COLO668 (cell line): ENCODE measurements around the gene LRRC8D.

Experiments
- DNase-seq: peaks from one replicate; lab custom pipeline; 2025; ENCODE audit not compliant: unreplicated experiment; lab: John Stamatoyannopoulos, UW

Gene LRRC8D

DNA sequence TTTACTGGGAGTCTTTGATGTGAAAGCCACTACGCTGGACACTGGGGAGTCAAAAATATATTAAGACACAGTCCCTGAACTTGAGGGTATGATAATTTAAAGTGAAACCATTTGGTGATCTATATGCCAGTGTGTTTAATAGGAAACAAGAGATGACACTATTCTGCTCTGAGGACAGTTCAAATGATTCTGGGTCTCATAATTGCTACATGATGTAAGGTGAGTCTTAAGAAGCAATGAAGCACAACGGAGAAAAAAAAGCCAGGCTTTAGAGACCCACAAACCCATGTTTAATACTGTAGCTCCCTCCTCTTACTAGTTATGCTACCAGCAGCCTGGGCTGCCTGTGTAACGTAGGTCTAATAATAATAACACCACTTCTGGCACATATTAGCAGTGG, 14.2 kb upstream of the LRRC8D start:
- no peak for DNase-seq

DNA sequence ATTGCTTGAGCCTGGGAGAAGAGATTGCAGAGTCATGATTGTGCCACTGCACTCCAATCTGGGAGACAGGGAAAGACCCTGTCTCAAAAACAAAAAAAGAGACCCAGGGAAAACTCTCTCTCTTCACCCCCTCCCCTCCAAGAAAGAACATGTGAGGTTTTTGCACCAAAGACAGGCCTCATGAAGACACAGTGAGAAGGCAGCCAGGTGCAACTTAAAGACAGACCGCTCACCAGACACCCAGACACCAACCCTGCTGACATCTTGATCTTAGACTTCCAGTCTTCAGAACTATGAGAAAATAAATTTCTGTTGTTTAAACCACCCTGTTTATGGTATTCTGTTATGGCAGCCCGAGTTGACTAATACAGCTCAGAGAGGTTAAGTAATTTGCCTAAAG, 13.3 kb upstream of the LRRC8D start:
- no peak for DNase-seq

DNA sequence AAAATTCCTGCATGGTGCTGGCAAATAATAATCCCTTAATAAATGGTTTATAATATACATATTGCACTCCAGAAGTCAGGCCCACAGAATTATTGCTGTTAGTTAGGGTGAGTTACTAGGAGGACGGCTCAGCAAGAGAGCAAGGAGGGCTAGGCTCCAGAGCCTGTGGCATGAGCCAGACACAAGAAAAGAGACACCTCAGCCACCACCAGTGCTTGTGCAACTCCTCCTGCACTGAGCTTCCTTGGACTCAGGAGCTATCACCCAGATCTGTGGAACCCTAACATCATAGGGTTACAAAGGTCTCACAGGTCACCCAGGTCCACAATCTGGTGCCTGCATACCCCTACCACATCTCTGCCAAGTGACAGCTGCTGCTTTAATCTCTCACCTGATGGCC, 12.8 kb upstream of the LRRC8D start:
- DNase-seq: no peak

DNA sequence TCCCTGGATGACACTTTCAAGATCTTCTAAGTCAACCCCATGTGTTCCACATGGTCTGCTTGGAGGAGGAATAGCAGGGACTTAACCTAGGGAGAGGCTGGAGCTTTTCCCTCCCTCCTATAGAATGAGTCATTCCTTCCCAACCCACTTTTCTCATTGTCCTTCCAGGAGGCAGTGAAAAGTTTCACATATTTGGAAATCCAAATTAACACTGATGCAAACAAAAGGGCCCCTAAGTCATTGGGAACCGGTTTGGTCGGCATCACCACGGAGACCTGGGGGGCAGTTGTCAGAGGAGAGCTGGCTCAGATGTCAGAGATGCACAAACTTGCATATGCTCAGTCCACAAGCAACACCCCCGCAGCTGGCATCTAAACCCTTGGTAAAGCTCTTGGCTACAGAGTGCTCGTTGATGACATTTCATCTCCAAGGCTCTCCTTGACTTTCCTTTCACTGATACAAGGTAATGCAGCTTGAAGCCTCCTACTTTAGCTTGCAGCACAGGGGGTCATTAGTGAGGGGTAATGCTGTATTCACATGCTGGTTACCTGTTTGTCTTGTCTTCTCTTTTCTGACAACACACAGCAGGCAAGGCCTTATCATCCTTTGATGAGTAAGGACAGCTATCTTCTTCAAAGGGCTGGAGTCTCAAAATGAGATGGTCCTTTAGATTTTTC, 12.3 kb upstream of the LRRC8D start:
- no peak for DNase-seq

DNA sequence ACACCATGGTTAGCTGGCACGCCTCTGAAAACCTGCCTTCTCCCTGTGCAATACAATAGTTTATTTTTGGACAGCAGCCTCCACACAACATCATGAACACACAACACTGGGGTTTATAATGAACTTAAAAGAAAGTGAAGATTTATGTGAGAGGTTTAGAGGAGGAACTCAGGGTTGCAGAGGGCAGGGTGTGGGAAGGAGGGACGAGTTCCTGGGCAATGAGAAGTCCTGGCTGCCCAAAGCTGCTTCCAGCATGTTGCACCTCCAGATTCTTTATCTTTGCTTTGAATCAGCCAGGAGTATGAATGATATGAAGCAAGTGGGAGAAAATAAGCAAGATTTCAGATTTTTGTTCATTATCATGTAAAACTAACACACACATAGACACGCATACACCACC, 11.3 kb upstream of the LRRC8D start:
- no peak for DNase-seq

DNA sequence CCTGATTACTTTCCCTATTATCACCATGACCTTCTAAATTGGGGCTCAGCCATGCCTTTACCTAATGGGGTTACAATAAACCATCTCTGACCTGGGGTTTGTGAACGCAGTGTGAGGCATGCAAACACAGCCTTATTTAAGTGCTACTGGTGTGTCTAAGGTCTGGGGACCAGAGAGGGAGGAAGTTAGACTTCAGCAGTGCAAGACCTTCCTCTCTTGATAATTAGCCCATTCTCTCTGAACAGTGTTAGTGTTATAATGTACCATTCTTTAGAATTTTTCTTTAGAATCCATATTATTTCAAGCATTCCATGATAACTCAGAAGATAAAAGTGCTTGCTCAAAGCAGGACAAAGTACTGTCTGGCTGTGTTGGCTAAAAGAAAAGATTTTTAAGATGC, 10.5 kb upstream of the LRRC8D start:
- no peak for DNase-seq

DNA sequence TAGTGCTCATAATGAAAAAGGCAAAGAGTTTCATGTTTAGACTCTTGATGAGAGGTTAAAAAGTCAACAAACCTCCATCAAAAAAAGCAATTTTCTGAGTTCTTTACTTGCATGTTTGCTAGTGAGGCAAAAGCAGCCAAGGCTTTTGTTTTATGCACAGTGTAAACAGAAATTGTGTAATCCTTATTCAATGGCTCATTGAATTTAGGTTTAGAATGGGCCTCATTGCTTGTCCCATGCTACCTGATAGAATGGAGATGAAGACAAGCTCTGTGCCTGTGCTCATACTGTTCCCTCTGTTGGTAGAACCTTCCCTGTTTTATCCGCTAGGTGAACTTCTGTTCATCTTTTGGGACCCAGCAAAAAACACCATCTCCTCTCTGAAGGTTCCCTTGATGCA, 10.0 kb upstream of the LRRC8D start:
- no peak for DNase-seq

DNA sequence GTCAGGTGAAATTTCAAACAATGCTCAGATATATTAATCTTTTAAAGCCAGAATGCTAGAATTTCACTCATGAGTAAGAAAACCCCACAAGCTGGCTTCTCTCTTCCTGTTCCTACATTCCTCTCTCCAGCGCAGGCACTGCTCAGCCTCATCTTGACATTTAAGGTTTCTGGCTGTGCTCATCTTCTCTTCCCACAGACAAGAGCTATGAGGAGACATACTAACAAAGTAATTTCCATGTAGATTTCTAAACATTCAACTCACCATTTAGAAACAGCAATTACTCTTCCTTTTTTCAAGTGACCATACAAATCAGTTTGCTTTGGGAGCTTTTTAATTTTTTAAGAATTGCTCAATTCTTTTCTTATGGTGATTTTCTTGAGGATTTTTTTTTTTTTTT, 7.8 kb upstream of the LRRC8D start:
- no peak for DNase-seq

DNA sequence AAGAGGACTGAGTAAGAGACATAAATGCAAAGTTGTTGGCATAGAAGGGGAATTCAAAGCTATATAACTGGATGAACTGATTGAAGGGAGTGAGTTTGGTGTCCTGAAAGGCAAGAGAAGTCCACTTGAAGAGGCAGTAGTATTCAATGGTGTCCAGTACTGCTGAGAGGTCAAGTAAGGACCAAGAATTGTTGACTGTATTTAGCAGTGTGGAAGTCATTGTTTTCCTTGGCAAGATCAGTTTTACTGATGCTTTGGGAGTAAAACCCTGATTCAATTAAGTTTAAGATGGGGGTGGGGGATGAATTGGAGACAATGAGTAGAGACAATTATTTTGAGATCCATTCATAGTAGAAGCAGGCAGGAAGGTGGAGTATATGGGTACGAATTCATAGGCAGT, 5.8 kb upstream of the LRRC8D start:
- no peak for DNase-seq

DNA sequence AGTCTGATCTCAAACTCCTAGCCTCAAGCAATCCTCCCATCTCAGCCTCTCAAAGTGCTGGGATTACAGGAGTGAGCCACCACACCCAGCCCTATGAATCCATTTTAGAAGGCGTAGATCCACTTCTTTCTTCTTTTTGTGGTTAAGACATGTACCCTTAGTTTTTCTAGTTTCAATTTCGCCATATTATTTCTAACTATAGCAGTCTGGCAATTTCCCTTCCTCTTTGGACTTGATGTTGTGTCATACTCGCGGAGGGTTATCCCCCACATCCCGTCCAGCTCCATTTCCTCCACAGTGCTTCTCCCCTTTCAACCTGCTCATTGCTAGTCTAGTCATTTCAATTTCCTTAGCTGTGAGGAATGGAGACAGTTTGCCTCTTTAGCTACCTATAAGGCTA, 5.2 kb upstream of the LRRC8D start:
- no peak for DNase-seq

DNA sequence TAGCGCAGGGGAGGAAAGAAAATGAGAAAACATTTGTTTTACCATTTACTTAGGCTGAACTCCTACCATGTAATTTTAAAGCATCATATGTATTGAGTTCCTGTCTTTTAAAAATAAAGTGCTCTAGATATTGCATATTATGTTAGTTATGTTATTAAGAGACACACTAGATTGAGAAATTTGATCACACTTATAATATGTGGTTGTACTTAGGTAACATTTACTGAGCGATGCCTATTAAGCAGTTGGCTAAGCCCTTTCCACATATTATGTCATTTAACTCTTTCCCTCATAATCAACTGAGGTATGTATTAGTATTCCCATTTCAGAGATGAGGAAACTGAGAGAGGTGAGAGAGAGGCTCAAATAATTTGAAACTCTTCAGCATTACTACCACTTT, 4.5 kb upstream of the LRRC8D start:
- DNase-seq: no peak

DNA sequence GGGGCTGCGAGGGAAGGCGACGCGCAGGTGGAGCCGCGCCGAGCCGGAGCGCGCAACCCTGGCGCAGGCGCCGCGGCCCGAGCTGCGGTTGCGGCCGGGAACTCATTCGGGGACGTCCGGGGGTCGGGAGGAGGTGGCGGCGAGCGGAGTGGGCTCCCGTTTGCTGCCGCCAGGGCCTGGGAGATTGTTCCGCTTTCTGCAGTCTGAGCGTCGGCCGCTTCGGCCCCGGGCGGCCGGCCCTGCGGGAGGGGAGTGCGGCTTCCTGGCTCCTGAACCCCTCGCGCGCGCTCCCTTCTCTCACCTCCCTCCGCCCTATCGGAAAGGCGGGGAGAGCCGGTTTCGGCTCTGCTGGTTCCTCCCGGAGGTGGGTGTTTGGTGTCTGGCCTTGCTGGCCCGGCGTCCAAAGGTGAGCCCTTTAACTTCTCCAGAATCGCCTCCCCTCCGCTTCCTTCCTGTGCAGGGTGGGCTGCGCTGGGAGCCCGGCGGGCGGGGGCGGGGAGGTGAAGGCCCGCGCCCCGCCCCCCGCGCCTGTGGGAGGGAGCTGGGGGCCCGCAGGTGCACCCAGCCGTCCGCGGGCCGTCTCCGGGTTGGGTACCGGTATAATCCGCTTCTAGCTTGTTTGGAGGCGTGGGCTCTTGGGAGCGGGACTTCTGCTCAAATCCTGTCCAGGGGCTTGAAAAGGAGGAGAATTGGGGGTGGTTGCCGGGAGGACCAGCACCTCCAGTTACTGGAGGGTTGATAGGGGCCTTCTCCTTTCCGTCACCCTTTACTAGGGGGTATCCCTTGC, 683 bp downstream of the LRRC8D start:
- peak; percentile 94 for DNase-seq

DNA sequence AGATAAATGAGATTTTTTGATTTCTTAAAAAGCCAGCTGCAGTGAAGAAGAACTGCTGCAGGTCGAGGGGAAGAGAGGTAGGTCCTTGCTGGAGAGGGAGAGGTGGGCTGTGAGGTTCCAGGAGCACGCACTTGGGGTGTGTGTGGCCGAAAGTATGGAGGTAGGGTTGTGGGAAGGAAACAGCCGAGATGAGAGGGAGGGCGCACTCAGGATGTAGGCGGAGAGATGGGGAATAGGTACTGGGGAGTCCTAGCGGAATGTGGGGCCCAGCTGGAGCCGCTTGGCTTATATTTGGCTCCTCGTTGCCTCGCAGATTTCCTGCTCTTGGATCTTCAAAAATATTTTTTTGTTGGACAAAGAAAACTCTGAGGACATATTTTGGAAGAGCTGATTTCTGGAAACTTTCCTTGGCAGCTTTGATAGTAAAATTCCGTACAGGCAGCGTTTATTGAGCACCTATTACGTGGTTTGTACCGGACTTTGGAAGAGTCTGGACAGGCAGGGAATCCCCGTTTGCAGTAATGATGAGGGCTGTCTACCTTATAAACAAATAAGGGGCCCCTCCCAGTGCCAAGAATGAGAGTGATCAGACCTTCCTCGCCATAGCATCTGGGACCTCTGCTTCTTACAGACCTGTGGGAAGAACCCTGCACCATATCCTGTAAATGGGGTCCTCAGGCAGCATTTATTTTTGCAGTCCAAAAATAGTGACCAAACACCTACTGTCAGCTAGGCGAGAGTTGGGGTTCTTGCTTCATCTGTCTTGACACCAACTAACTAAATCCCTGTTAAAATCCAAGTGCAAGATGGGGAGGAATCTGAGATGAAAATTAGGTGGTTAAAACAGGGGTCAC, 1.5 kb downstream of the LRRC8D start:
- peak; percentile 41 for DNase-seq

DNA sequence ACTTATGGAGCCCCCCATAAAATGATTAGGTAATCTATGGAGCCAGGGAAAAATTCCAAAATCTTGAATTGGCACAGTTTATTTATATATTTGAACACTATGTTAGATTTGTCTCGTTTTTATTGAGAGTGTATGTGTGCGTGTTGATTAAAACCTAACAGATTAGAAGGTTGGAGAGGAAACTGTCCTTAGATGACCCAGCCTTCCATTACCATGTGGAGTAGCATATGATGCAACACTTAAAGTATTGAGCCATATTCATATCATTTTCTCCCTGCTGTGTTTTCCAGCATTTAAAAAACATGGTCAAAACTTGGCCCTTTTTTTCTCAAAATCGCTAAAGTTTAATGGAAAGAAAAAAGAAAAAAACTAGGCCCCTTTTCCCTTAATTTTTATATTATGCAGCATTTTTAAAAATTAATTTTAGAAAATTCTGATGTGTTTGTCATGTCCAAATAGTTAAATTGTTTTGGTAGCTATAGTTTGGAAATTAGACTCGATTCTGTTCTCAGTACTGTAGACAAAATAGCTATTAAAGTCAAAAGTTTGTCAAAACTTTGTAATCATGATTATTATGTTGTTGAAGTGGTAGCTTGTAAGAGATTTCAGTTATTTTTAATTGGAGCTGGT, 2.3 kb downstream of the LRRC8D start:
- no peak for DNase-seq

DNA sequence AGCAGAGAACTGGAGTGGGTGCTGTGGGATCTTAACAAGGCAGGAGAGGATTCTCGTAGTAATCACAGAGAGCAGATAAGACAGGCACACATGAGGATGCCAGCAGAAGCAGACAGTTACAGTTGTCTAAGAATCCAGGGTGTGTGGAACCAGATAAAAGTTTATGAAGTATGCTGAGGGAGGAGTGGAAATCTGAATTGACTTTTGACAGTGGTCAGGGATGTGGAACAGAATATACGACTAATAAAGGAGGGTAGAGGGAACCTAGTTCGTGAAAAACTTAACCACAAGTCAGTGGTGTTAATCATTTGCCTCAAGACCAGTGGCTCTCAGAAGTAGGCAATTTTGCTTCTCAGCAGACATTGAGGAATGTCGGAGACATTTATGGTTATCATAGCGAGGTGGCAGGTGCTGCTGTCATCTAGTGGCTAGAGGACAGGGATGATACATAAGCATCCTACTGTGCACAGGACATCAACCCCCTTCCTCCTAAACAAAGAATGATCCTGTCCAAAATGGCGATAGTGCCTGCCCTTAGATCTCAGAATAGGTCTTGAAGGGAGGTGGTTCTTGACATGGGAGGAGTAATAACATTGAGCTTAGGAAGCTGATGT, 3.0 kb downstream of the LRRC8D start:
- no peak for DNase-seq

DNA sequence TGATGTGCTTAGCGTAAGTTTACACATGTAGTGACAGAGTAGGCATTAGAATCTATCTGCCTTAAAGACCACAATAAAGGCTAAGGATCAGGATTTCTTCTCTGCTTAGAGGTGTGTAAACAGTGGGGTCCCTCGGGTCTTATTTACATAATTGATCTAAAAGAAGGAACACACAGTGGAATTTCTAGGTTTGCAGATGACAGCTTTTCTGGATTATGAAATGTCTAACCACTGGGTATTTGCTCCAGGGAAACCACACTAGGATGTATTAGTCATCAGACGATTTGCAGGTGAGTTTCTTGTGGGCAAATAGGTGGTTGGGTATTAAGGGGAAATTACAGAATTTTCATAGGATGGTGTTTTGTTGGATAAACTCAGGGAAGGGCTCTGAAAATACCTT, 5.8 kb downstream of the LRRC8D start:
- no peak for DNase-seq

DNA sequence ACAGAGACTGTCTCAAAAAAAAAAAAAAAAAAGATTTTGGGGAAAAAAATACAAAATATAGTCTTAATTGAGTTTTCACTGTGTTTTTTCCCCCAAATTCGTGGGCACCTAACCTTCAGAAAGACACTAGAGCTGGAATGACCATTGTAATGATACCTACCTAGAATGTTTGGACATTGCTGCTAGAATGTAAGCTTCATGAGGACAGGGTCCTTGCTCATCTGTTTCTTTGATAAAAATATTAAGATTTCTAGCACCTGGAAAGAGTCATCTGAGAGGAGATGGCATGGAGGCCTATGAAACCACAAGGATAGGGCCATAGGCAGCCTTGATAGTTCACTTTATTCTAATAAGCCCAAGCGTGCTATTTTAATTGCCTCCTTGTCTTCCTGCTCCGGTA, 6.5 kb downstream of the LRRC8D start:
- DNase-seq: no peak

DNA sequence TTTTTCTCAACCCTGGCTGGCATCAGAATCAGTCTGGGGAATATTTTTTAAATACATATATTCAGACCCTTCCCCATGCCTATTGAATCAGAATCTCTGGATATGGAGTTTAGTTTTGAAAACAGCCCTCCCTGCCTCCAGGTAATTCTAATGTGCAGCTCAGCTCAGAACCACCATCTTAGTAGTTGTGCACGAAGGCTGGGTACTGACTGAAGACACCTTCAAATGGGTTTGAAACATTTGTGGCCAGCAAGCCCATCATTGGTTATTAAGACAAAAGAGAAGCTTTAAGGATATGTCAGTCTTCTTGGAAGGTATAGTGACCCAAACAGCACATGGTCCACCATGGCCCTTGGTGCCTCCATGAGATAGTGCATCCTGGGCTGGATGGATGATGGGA, 7.1 kb downstream of the LRRC8D start:
- no peak for DNase-seq

DNA sequence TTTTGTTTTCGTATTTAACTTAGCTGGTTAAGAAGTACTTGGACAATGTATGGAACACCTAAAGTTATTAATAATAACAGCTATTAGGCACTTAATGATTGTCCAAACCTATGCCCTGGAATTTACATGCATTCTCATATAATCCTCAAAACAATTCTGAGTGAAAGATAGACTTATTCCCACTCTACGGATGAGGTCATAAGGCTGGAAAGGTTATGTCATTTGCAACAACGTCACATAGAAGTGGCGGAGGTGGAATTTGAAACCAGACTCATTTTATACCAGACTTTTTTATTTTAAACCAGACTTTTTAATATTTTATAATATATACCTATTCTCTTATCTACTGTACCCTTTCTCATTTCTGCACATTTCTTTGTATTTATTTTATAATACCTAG, 8.4 kb downstream of the LRRC8D start:
- no peak for DNase-seq

DNA sequence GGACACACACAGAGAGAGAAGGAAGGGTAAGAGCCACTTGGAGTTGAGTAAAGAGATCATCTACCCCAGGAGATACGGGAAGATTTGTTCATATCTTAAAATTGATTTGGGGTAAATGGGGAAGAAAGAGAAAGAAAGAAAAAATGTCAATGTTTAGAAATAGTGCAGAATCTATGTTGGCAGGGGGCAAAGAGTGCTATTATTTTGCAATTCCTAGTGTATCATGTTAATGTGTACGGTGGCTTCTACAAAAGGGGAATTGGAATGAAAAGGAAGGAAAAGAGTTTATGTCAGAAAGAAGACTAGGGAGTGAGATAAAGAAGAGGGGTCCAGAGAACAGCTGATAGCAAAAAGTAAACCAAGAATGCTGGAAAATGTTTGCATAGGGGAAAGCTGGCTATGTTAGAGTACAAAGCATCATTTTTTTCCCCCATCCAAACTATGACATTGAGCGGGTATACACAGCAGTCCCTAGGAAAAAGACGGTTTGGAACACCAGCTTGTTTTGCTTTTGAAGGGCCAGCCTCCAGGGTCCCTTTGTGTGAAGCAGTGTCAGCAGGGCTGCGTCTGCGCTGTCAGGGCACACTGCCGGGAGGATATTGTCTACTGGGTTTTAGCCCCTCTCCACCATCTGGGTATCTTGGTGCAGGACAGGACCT, 10.8 kb downstream of the LRRC8D start:
- no peak for DNase-seq
